HG02759 (cell line): ENCODE data around the gene OR8B3.
"Not testable (repeated sequence)": the region's sequence is repeated elsewhere in the genome, so short reads cannot be mapped to it uniquely, and the experiment has no call there.

Source experiments
- ATAC-seq: cut with Tn5 transposase; IDR thresholded peaks from one replicate; pipeline ENCODE4 v1.9.1; 2021; ENCODE audit warnings: mild to moderate bottlenecking, moderate library complexity; ENCODE audit not compliant: unreplicated experiment

The OR8B3 gene

GRCh38 chr11:124398924-124399323 is at the start of gene OR8B3:
TSS of gene OR8B3 (minus strand) at chr11:124399024. CDS start at chr11:124397351, 1,673 bp downstream.
- ATAC-seq: no peak

DNA sequence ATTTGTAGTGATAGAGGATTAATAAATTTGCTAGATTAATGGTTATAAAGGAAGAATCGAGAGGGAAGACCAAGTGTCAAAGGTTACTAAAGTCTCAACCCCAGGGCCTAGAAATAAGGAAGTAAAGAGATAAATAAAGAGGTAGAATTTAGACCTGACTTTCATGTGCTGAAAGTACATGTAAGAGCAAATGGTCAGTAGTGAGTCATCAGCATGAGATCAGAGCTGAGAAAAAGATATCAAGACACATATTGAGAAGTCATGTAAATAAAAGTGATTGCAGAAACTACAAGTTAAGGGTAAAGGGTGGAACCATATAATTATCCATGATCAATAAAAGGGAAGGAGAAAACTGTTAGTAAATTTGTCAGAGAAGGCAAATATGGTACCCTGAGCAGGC is 48.1 kb upstream of the OR8B3 start:
- no peak for ATAC-seq

GRCh38 chr11:124445646-124446150 is 46.9 kb upstream of the OR8B3 start, which contains the start of gene OR8B8:
TSS of gene OR8B8 (minus strand) at chr11:124445696. CDS start at chr11:124441085, 4,611 bp downstream.
- no peak for ATAC-seq

DNA sequence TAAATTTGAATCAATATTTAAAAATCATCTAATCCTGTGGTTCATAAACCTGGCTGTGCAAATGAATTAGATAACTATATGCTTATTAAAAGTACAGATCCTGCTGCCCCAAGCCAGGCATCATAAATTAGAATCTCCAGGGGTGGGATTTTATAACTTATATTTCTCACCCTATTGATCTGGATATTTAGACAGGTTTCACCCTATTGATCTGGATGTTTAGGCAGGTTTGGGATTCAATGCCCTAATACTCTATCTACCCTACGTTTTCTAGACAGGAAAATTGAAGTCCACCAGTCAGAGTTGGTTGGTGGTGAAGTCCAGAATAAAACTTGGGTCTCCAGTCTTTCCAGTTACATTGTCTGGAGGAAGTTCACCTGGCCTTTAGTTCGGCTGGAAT is 44.0 kb upstream of the OR8B3 start:
- no peak for ATAC-seq

- no peak for ATAC-seq
Measured at GRCh38 chr11:124442442-124442841, 43.6 kb upstream of the OR8B3 start.

DNA sequence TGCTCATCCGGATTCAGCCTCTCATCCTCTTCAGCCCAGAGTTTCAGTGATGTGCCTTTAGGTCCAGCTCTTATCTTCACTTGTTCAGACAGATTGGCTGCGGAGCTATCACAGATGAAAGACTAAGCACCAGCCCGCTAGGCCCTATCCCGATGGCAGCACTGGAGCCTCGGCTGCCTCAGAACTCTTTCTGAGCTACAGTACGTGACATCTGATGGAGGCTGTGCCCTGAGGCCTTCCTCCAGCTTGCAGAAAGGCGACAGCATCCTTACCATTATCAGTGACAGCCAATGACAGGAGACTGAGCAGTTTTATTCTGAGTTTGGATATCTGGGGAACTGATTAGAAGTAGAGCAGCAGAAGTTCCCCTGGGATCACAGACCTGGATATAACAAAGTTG is 42.7 kb upstream of the OR8B3 start:
- ATAC-seq: no peak

- ATAC-seq: no peak
Measured at GRCh38 chr11:124441081-124441480, 42.3 kb upstream of the OR8B3 start.

GRCh38 chr11:124440608-124441007 is 41.8 kb upstream of the OR8B3 start:
- no peak for ATAC-seq

DNA sequence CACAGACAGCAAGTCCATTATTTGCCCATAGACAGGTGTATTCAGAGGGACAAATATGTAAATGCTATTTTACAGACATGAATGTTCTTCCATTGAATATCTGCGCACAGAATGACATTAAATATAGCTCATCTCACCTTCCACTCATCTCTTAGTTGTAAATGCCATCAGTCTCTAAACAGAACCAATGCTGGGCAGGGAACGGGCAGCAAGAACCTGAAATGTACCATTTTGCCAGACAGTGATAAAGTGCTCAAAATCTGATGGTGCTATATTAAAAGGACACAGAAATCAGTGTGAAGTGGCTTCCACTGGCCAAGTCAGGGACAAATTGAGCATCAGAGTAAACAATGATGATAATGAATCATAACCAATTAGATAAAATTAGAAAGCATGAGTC is 35.9 kb upstream of the OR8B3 start:
- no peak for ATAC-seq

GRCh38 chr11:124429599-124429998 is 30.8 kb upstream of the OR8B3 start:
- ATAC-seq: no peak

DNA sequence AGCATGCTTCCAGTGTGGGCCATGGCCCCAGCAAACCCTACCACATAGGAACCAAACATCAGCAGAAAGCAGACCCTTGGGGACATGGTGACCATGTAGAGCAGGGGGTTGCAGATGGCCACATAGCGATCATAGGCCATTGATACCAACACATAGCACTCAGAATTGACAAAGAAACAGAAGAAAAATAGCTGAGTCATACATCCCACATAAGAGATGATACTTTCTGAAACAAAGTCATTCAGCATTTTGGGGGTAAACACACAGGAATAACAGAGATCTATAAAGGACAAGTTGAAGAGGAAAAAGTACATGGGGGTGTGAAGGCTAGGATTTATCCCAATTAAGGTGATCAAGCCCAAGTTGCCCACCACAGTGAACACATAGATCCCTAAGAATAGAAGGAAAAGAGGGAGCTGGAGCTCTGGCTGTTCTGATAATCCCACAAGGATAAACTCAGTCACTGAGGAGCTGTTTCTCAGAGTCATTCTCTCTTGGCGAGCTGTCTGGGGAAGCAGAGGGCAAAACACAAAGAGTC is 25.6 kb upstream of the OR8B3 start, which contains the start of gene OR8B4:
OR8B4 (minus strand) TSS at position 488 of the 538 bp plus-strand sequence; CDS start at position 488, 0 bp downstream.
- ATAC-seq: no peak

DNA sequence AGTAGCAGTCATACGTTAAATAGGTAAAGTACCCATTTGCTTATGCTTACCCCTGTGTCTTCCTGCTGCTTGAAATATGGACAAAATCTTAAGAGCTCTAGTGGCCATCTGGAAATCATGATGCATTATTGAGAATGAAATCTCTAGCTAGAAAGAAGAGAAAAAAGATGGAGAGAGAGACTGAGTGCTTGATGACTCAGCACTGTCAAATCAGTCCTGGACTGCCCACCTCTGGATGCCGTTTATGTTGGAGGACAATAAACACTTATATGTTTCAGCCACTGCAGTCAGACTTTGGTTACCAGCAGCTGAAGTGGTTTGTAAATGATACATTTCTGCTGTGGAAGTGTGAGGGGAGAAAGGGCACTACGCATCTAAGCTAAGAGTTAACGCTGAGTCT is 22.2 kb upstream of the OR8B3 start:
- ATAC-seq: no peak

- ATAC-seq: no peak
Measured at GRCh38 chr11:124415356-124415923, 16.6 kb upstream of the OR8B3 start.

DNA sequence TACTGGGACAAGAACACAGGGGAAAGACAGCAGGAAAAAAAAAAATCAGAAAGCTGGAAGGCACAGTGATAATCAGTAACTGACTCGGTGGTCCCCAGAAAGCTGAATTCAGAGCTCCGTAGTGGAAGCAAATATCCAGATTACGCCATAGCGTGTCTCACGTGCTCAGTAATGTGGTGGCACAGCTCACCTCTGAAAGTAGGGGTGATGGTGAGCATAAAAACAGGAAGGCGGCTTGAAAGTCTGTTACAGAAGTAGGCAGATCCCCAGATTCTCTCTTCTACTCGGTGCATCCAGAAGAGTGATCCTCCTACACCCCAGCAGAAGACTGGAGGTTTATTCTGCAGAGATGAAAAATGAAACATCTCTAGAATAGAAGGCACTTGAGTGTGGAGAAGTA is 11.1 kb upstream of the OR8B3 start:
- ATAC-seq: no peak

DNA sequence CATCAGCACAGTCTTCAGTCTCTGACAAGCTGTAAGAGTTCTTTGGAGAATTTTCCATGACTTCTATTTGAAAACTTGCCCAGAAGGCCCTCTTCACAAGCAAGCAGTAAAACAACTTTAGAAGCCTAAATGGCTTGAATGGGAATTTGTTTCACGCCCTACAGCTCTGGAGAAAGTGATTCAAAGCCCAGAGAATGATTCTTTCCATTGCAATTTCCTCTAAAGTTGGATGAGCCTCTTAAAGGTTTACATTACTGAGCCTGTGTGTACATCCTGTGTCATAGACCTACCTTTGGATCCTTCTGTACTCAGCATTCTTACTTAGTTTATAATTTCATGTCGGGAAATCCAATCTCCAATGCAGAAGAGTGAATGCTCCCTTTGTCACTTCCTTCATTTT is 6.8 kb upstream of the OR8B3 start:
- ATAC-seq: no peak

DNA sequence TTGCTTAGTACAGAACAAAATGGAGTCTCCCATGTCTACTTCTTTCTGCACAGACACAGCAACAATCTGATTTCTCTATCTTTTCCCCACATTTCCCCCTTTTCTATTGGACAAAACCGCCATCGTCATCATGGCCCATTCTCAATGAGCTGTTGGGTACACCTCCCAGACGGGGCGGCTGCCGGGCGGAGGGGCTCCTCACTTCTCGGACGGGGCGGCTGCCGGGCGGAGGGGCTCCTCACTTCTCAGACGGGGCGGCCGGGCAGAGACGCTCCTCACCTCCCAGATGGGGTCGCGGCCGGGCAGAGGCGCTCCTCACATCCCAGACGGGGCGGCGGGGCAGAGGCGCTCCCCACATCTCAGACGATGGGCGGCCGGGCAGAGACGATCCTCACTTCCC is 4.4 kb upstream of the OR8B3 start:
- not testable (repeated sequence) for ATAC-seq

DNA sequence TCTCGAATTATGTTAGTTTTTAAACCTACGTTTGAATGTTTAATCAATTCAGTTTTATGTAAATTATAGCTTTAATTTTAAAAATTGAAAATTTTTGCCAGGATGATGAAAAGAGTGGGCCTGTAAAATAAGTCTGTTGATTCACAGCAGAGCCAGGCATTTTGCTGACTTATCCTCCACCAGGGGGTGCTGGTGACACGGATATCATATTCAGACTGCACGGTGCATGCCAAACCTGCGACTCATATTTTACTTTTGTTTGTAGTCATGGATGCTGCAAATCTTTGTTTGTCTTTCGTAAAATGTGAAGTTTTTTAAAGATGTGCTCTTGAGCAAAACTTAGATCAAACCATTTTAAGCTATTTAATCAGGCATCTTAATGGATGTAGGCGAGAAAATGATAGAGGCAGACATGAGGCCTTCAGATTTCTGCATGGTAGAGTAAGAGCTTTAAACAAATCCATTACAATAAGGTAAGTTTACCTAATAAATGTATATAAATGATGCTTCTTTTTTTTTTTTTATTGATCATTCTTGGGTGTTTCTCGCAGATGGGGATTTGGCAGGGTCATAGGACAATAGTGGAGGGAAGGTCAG is 3.6 kb upstream of the OR8B3 start:
- ATAC-seq: peak; percentile 79

DNA sequence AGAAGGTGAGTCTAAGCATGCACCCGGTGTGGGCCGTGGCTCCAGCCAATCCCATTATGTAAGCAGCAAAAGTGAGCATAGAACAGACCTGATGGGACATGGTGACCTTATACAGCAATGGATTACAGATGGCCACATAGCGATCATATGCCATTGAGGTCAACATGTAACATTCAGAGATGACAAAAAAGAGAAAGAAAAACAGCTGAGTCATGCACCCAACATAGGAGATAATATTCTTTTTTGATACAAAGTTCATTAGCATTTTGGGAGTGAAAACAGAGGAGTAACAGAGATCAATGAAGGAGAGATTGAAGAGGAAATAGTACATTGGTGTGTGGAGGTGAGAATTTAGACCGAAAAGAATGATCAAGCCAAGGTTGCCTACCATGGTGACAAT is 2.0 kb downstream of the OR8B3 start:
- not testable (repeated sequence) for ATAC-seq

GRCh38 chr11:124394408-124394807 is 4.4 kb downstream of the OR8B3 start:
- ATAC-seq: no peak

- ATAC-seq: no peak
Measured at GRCh38 chr11:124384399-124384798, 14.4 kb downstream of the OR8B3 start, which contains the start of gene OR8B2. TSS of gene OR8B2 (minus strand) at chr11:124384499. CDS start at chr11:124383343, 1,156 bp downstream.

GRCh38 chr11:124382857-124383256 is 16.0 kb downstream of the OR8B3 start:
- ATAC-seq: not testable (repeated sequence)

GRCh38 chr11:124380585-124380984 is 18.2 kb downstream of the OR8B3 start:
- ATAC-seq: no peak
